ENCODE results near the gene ANKH.

DNA sequence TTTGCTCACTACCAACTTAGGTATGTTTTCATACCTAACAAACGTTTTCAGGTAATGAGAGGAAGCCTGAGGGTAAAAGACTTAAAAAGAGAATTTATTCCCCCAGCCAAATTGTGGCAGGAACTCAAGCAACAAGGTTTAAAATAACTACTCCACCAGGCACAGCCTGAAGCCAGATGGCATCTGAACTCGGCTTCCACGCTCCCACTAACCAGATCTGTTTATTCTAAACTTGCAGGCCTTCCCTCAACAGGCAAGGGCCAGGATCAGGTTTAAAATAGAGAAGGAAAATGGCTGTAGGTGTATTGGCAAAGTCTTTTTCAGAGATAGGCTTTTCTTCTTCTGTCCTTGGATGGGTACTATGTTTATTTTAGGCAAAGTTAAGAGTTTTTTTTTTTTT is 117.6 kb downstream of the ANKH start:
- TF ChIP-seq, protein P1, sequence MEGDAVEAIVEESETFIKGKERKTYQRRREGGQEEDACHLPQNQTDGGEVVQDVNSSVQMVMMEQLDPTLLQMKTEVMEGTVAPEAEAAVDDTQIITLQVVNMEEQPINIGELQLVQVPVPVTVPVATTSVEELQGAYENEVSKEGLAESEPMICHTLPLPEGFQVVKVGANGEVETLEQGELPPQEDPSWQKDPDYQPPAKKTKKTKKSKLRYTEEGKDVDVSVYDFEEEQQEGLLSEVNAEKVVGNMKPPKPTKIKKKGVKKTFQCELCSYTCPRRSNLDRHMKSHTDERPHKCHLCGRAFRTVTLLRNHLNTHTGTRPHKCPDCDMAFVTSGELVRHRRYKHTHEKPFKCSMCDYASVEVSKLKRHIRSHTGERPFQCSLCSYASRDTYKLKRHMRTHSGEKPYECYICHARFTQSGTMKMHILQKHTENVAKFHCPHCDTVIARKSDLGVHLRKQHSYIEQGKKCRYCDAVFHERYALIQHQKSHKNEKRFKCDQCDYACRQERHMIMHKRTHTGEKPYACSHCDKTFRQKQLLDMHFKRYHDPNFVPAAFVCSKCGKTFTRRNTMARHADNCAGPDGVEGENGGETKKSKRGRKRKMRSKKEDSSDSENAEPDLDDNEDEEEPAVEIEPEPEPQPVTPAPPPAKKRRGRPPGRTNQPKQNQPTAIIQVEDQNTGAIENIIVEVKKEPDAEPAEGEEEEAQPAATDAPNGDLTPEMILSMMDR (IDR thresholded peaks at IDR 0.05) = peak in 2 of 6 experiments; percentile 11 to 24
- no peak for TF ChIP-seq POLR2A (IDR thresholded peaks at IDR 0.05)
